ENCODE measurements around the gene MS4A14.
"Not testable (repeated sequence)": the region's sequence is repeated elsewhere in the genome, so short reads cannot be mapped to it uniquely, and the experiment has no call there.

MS4A14 gene, protein sequence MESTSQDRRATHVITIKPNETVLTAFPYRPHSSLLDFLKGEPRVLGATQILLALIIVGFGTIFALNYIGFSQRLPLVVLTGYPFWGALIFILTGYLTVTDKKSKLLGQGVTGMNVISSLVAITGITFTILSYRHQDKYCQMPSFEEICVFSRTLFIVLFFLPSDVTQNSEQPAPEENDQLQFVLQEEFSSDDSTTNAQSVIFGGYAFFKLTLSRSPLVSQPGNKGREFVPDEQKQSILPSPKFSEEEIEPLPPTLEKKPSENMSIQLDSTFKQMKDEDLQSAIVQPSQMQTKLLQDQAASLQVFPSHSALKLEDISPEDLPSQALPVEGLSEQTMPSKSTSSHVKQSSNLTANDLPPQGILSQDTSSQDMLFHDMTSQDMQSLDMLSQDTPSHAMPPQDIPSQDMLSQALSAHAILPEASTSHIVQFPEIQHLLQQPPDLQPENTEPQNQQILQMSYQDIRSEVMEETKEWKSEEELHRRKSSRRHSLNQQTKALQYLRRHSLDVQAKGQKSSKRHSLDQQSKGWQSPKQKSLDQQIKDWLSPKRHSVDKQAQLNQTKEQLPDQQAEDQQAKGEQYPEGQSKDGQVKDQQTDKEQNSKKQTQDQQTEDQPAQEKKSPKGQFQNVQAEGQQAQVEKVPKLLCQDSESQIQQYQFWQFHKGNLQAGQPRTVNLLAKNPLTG

DNA sequence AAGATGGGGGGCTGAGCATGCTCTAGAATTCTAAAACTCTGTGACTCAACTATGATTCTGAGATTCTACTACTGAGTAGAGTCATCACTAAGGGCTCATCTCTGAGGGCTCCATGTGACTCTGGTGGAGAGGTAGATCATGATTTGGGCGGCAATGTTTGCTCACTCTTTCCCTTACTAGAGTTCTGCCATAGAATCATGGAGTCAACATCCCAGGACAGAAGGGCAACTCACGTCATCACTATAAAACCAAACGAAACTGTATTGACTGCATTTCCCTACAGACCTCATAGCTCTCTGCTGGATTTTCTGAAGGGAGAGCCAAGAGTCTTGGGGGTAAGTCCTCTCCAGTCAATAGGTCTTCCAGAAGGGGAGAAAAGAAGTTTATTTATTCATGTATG, at the start of gene MS4A14:
Gene MS4A14, plus strand, starts transcription at position 78 of the 400 bp plus-strand sequence. Its CDS starts 120 bp downstream, at position 198.
- DNase-seq = no peak

DNA sequence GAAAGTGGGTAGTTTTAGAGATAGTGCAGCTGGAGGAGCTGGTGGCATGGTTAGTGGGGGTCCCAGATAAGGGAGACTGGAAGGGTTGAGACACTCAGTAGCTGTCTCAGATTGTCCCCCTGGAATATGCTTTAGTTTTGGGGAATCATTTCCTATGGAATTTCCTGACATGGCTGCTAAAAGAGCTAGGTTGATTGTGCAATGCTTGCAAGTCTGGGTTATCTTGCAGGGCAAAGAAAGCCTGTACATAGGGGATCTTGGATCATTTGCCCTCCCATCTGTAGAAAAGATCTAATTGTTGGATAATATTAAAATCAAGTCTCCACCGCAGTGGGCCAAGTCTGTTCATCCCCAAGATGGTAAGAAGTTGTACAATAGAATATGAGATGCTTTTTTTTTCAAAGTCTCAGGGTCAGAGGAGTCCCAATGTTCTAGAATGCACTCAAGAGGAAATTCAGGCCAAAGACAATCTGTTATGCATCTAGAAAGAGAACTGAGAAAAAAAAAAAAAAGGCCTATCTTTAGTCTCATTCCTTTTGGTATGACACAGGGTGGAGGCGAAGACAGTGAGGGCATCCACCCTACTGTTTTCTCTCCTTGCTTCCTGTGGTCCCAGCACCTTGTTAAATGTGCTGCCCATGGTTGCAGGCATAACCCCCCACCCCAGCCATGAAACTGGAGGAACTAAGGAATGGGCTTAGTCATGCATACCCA, 49.0 kb upstream of the MS4A14 start:
- no peak for DNase-seq

DNA sequence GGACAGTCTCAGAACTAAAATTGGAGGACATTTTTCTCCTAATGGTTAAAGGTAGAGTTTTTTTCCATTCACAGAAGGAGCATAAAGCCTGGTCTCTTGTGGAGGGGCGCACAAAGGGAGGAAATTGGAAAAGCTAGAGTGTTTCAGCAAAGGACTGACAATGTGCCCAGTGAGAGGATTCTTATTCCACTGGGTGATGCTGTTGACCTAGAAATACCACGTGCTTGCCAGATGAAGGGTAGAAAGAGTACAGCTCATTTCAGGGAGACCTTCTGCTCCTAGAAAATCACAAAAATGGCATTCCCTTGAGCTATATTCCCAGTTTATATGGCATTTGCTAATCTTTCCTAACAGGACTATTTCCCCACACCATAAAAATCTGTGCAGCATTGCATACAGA, 48.1 kb upstream of the MS4A14 start:
- DNase-seq = no peak

DNA sequence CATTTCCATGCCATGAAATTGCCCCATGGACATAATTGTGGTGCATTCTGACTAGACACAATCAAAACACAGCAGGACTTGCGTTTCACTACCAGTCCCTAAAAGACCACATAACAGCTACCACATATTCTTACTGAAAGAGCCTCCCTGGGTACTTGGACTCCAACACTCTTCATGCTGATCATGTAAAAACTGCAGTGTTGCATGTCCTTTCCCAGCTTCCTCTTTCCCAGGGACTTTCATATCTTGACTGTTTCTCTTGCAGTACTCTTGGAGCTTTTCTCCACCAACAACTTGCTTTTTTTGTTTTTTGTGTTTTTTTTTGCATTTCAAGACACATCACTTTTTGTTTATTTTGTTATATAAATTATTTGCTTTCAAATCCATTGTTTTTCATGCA, 46.3 kb upstream of the MS4A14 start:
- no peak for DNase-seq

DNA sequence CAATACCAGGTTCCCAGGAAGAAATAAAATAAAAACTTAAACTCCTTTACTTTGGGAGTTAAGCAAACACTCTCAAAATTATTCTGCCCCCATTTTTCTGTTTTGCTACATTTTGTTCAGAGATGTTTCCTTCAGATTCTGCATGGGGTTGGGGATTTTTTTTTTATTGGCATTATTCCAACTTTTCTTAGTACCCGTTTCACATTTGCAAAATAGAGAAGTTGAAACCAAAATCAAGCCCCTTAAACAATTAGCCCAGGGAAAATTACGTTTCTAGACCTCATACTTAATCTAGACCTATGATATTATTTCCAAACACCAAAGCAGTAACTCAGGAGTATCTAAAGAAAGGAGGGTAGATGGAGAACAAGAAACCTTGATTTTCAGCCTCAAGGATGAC, 38.5 kb upstream of the MS4A14 start:
- DNase-seq = no peak

DNA sequence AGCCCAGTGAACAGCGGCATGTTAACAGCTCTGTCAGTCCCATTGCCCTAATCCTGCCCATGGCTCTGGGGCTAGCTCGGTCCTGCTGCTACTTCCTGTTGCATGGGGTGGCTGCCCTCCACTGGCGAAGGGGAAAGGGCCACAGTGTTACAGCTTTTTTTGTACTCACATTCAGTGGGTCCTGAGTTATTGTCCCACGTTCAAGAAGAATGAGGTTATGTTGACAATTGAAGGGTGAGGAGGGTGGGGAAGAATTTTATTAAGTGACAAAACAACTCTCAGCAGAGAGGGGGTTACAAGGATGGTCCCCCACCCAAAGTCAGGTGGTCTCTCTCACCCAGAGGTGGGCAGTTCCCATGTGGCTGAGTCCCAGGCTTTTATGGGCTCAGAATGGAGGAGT, 35.6 kb upstream of the MS4A14 start:
- no peak for DNase-seq

DNA sequence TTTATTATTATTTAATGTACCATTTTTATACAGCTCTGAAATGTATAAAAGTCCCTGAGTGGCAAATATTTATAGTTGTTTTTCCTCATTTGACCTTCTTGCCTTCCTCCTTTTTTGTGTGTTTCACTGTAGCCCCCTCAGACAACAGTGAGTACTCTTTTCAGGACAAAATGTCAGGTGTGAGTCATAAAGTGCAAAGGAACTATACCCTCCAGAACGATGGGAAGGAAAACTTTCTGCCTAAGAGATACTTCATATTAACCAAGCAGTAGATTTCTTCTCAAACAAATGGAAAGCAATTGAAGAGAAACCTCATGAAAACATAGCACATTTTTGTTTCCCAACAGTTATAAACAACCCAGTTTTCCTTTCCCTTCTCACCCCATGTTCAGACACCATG, 34.0 kb upstream of the MS4A14 start:
- DNase-seq = no peak

DNA sequence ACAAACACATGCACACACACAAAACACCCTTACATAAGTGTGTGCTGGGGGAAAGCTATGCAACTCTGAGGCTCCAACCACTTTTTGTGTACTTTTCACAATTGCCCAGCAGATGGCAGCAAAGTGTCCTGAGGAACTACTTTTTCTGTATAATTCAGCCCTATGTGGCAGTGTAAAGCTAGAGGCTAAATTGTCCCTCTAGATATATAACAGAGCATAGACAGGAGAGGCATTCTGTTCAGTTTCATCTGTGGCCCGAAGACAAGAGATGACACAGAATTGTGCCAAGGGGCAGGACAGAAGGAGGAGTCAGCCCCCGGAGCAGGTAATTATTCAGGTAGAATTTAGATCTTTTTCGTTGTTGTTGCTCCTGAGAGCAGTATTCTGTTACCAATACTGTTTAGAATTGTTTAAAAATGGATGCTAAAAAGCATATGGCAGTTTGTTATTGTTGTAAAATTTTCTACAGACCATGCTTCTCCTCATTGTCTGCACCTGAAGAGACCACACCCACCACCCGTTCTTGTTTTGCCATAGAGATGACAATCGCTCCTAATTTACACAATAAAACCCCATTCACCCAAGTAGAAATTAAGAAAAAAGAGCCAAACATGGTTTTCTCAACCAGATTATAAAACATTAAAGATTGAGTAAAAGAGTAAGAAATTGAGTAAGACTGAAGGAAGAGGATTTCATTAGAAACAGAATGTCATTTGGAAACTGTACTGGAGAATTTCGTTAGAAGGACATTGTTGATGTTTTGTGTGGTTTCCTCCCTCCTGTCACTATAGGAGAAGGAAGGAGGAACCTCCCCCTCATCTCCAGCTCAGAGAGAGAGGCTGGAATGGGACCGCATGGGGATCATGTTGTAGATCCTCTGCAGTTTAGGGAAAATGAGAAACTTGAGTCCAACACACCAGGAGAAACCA, 32.5 kb upstream of the MS4A14 start:
- peak in 8 of 14 donors; percentile 8 to 58 (median 22) for DNase-seq

DNA sequence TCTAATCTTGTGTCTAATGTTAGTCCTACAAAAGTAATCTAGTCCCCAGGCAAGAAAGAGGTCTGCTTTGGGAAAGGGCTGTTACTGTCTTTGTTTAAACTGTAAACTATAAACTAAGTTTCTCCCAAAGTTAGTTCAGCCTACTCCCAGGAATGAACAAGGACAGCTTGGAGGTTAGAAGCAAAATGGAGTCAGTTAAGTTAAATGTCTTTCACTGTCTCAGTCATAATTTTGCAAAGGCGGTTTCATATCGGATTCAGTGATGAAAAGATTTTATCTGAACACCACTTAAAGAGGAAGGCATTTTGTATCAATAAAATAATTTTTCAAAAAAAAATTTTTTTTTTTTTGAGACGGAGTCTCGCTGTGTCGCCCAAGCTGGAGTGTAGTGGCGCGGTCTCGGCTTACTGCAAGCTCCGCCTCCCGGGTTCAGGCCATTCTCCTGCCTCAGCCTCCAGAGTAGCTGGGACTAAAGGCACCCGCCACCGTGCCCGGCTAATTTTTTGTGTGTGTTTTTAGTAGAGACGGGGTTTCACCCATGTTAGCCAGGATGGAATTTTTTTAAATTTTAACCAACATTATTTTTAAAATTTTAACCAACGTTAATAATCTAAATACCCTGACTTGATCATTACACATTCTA, 29.9 kb upstream of the MS4A14 start:
- not testable (repeated sequence) for DNase-seq

DNA sequence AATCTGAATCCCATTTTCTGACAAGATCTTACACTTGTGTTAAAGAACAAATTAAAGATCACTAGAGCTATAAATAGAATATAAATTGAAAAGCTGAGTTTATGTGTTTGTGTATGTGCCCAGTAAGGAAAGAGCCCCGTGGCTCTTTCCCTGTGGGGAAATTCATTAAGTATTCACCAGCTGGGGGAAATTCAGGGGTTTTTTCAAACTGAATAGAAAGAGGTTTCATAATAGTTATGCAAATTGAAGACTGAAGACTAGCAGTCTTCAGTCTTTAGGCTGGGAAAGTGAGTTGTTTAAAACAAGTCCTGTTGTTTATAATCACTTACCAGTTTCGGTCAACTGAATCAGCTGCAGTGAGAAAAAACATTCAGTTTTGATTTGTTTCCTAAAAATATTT, 29.2 kb upstream of the MS4A14 start:
- DNase-seq = no peak

DNA sequence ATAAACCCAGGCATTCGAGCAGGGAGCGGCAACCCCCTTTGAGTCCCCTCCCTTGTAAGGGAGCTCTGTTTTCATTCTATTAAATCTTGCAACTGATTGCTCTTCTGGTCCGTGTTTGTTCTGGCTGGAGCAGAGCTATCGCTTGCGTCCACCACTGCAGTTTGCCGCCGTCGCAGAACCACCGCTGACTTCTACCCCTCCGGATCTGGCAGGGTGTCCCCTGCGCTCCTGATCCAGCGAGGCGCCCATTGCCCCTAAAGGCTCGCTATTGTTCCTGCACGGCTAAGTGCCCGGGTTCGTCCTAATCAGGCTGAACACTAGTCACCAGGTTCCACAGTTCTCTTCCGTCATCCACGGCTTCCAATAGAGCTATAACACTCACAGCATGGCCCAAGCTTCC, 28.4 kb upstream of the MS4A14 start:
- no peak for DNase-seq

DNA sequence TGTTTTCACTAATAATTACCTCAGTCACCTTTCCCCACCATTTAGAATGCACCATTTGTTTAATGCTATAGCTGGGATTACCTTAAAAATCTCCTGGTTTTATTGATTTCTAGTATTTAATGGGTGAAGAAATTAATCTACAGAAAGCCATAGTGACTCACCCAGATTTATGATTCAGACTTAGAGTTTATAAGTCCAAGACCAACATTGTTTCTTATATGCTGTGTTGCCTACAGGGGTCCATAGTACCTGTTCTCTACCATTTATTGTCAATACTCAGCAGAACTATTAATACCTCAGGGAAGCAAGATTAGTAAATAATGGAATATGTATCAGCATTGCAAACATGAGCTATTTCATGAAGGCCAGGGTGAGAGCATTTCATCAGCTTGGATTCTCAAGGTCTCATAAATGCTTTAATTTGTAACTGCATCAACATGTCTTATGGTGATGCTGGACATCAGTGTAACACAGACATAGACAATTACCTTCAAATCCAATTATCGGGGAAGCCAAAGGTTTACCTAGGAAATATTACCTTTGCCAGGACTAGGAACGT, 25.9 kb upstream of the MS4A14 start:
- no peak for DNase-seq

DNA sequence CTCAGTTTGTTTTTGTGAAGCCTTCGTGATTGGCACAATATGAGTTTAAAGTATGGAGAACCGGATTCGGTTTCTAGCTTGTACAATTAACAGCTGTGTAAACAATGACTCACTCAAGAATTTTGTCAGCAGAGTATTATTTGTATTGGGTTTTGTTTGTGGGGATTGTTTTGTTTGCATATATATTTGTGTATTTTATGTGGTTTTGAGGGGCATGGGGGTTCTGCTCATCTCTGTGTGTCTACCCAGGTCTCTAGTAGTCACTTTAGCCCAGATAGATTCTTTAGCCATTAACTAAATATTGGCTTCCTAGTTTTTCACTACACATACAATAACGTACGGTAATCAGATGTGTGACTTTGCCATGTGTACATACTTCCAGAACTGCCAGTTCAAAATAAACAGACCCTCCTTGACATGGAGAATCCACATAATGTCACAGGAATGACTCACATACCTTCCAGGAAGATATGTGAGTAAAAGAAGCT, 25.4 kb upstream of the MS4A14 start:
- DNase-seq = no peak

DNA sequence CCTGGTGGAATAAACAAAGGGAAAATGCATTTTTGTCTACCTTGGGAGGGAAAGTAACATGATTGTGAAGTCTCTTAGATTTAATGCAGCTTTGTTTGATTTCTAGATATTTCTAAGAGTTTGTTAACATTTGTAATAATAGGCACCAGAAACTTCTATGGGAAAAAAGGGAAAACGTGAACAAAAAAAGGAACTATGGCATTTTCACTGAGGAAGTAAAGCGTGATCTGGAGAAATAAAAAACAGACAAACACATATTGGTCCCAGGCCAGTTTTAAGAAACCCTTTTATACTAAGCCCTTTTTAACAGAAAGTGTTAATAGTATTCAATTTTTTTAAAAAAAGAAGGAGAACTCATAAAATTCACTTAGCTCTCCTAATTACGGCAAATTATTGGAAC, 24.9 kb upstream of the MS4A14 start:
- DNase-seq = no peak

DNA sequence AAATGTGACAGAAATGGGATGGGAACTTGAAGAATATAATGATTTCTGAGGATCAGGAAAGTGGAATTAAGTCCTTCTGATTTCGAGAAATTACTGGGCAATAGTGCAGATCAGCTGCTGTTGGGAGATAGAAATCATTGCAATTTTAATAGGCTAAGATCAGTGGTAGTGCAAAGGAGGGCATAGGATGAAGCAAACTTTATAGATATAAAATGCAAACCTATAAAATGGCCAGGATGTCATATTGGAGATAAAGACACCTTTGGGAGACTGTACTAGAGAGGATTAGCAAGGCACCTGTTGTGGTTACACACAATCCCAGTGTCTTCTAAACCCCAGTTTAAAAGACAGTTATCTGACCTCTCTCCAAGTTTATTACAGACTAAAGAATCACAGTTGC, 24.4 kb upstream of the MS4A14 start:
- no peak for DNase-seq

DNA sequence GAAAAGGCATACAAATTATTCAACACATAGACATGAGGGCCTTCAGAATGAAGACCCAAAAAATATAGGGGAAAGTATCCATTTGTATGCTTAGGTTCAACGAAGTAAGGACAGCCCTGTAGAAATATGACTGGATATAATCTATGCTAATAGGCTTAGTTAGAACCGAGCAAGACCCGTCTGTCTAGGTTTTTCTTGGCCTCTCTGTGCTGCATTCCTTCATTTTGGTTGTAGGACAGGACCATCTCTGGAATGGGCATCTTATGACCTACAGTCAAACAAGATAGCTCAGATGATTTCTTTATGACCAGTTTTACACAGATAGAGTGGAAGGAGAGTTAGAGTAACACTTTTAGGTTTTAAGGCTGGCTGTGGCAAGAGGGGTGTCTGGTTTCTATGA, 23.5 kb upstream of the MS4A14 start:
- no peak for DNase-seq

DNA sequence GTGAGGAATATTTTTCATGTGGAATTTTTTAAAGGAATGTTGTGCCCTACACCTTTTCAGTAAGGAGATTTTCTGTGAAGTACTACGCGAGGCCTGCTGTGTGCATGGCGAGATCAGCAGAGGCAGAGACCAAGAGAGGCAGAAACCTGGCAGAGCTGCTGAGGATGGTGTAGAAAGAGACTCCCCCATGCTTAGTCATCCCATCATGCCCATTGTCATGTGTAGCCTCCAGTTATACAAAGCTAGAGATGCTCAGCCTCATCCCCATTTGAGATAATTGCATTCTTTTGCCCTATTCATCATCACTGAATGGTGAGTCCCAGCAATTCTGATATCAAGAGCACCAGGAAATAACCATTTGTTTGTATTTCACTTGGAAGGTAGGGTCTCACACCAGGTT, 20.9 kb upstream of the MS4A14 start:
- no peak for DNase-seq

DNA sequence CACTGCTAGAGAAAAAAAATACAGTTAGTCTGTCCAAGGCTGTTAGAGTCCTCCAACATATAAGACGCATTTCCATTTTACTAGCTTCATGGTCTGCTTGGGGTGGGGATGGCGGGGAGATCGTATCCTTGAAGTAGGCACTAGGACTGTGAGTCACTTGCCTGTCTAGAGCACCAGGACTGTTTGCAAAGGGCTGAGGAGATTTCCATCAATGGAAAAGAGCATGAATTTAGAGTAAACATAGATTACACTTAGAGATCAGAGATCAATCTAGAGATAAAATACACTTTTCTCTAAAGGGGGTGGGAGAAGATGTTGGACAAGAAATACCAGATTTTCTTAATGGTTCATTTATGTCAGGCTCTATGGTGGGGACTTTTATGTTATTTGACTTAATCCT, 19.7 kb upstream of the MS4A14 start:
- DNase-seq = no peak

DNA sequence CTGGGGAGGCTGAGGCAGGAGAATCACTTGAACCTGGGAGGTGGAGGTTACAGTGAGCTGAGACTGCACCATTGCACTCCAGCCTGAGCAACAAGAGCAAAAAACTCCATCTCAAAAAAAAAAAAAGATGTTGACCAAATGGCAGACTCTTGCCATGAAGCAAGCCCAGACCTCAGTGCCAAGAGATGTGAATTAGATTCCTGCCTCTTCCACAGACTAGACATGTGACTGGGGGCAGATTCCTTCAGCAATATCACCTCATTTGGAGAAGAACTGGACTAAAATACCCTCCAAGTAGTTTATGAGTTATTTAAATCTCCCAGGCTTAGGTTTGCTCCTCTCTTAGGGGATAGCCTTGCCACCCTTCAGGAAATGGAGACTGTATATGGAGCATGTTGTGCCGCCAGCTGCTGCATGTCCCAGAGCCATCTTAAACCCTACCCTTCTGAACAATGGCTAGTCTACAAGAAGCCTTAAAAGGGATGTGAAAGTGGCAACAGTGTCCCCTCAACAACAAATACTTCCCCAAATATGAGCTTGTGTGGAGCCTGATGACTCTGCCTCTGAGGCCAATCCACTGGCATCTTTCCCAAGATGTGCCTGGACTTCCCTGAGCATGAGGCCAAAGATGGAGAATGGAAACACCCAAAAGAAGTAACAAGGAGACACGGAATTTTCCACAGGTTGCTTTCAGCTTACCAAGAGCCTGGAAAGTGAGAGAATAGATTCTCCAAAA, 18.7 kb upstream of the MS4A14 start:
- DNase-seq = peak in 7 of 14 donors; percentile 15 to 42 (median 20)

DNA sequence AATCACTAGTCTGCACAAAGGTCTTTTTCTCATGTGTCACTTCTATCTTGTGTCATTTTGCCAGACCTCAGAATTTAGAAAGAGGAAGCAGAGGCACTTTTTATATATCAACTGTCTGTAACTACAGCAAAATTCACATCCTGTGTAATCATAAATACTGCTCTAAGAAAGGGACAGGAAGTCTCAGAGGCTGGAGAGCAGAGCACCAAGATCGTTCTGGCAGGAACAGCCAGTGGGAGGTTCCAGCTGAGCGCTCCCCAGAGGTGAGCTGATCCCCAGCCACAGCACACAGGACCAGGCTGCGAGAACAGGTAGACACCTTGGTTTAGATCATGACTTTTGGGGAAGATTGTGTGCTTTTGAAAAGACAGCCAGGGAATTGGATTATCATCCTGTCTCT, 17.9 kb upstream of the MS4A14 start, which contains the start of gene MS4A7:
Gene MS4A7, plus strand, starts transcription at position 179 of the 400 bp plus-strand sequence. CDS start 4,610 bp downstream, outside the sequence.
- peak in 3 of 14 donors; percentile 6 to 35 (median 14) for DNase-seq

Measured in C1 segment of cervical spinal cord (tissue), 14 donors.